MM.1S (cell line): ENCODE measurements around the gene CELF2.

Source experiments
- DNase-seq: peaks from one replicate; pipeline ENCODE4 v3.0.0-alpha.2; 2015
- H2AFZ ChIP-seq: fragments of 300-600 bp; sonication (generic); 2 replicates; pipeline ENCODE4 v1.6.0; 2016; ENCODE audit warnings: antibody characterized with exemption, low read length
- H3F3A ChIP-seq: fragments of 300-600 bp; sonication (generic); 2 replicates; pipeline ENCODE4 v1.6.1; 2016; ENCODE audit warnings: mild to moderate bottlenecking, antibody characterized with exemption, low read length, moderate library complexity, mixed read lengths; ENCODE audit not compliant: insufficient read depth
- H3K27ac ChIP-seq: fragments of 300-600 bp; sonication (generic); 2 replicates; pipeline ENCODE4 v1.5.1; 2016; ENCODE audit warnings: mild to moderate bottlenecking, low read length
- H3K27me3 ChIP-seq: fragments of 300-600 bp; sonication (generic); replicated peaks from 2 replicates; pipeline ENCODE4 v1.6.0; 2016; ENCODE audit warnings: low read length; ENCODE audit not compliant: insufficient read depth
- H3K36me3 ChIP-seq: fragments of 300-600 bp; sonication (generic); replicated peaks from 2 replicates; pipeline ENCODE4 v1.6.1; 2016; ENCODE audit warnings: mild to moderate bottlenecking, low read length, mixed read lengths; ENCODE audit not compliant: insufficient read depth
- H3K4me1 ChIP-seq: fragments of 300-600 bp; sonication (generic); 2 replicates; pipeline ENCODE4 v1.6.1; 2016; ENCODE audit warnings: low read length, mixed read lengths
- H3K4me2 ChIP-seq: fragments of 300-600 bp; sonication (generic); 2 replicates; pipeline ENCODE4 v1.6.0; 2016; ENCODE audit warnings: low read depth, low read length
- H3K4me3 ChIP-seq: fragments of 300-600 bp; sonication (generic); 2 replicates; pipeline ENCODE4 v1.5.1; 2016; ENCODE audit warnings: low read length, mixed read lengths
- H3K79me2 ChIP-seq: fragments of 300-600 bp; sonication (generic); 2 replicates; pipeline ENCODE4 v1.6.1; 2016; ENCODE audit warnings: mixed run types, low read length, mixed read lengths
- H3K9ac ChIP-seq: fragments of 300-600 bp; sonication (generic); 2 replicates; pipeline ENCODE4 v1.6.1; 2016; ENCODE audit warnings: low read length, mixed read lengths
- H3K9me2 ChIP-seq: fragments of 300-600 bp; sonication (generic); replicated peaks from 2 replicates; pipeline ENCODE4 v1.6.1; 2016; ENCODE audit warnings: mild to moderate bottlenecking, low read length, mixed read lengths; ENCODE audit not compliant: insufficient read depth
- H3K9me3 ChIP-seq: fragments of 300-600 bp; sonication (generic); replicated peaks from 2 replicates; pipeline ENCODE4 v1.6.1; 2016; ENCODE audit warnings: mild to moderate bottlenecking, low read length, mixed read lengths; ENCODE audit not compliant: insufficient read depth
- H4K20me1 ChIP-seq: fragments of 300-600 bp; sonication (generic); 2 replicates; pipeline ENCODE4 v1.6.1; 2016; ENCODE audit warnings: mild to moderate bottlenecking, low read length, moderate library complexity, mixed read lengths; ENCODE audit not compliant: insufficient read depth
- EZH2 ChIP-seq: fragments of 300-600 bp; sonication (generic); optimal IDR thresholded peaks from 2 replicates; pipeline ENCODE3; 2017; ENCODE audit warnings: low read depth, mild to moderate bottlenecking, antibody characterized with exemption, low read length, mixed read lengths
- EZH2phosphoT487 ChIP-seq: fragments of 300-600 bp; sonication (generic); IDR thresholded peaks from 2 replicates; pipeline ENCODE4 v1.6.1; 2018; ENCODE audit warnings: antibody characterized with exemption, low read length
- TF ChIP-seq, protein P1 (sequence below): fragments of 300-600 bp; sonication (generic); IDR thresholded peaks from 2 replicates; pipeline ENCODE4 v1.5.1; 2016; ENCODE audit warnings: antibody characterized with exemption, low read length, mixed read lengths

The CELF2 gene

DNA sequence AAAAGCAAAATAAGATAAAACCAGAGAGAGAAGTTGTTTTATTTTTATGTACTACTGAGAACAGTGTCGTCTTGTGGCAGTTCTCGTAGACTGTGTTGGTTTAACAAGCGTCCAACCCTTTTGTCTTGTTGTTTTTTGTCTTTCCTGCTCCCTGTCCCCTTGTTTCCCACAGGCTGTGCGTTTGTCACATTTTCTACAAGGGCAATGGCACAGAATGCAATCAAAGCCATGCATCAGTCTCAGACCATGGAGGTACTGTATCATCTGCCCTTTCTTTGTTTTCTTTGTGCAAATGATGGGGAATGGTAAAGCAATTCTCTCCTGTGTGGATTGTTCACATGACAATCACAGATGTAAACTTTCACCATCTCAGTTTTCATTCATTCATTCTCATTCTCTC lies 248.8 kb downstream of the CELF2 start:
- Histone ChIP-seq H3F3A (peaks cover 64% of the 10 kb centered on the region), H3K79me2 (peaks cover 100% of the 10 kb centered on the region), H3K9me2 (no peaks in the 10 kb centered on the region), H3K27me3 (no peaks in the 10 kb centered on the region), H2AFZ (no peak overlapping the region), H3K27ac (peak overlapping the region; percentile 34; the same call in 1 of the 2 replicates), H3K36me3 (peaks cover 26% of the 10 kb centered on the region), H3K9me3 (no peaks in the 10 kb centered on the region), H3K9ac (no peak overlapping the region), H4K20me1 (no peaks in the 10 kb centered on the region), H3K4me1 (peaks cover 83% of the 10 kb centered on the region), H3K4me3 (no peak overlapping the region), H3K4me2 (no peak overlapping the region)
- no peak for DNase-seq
- TF ChIP-seq, protein P1, sequence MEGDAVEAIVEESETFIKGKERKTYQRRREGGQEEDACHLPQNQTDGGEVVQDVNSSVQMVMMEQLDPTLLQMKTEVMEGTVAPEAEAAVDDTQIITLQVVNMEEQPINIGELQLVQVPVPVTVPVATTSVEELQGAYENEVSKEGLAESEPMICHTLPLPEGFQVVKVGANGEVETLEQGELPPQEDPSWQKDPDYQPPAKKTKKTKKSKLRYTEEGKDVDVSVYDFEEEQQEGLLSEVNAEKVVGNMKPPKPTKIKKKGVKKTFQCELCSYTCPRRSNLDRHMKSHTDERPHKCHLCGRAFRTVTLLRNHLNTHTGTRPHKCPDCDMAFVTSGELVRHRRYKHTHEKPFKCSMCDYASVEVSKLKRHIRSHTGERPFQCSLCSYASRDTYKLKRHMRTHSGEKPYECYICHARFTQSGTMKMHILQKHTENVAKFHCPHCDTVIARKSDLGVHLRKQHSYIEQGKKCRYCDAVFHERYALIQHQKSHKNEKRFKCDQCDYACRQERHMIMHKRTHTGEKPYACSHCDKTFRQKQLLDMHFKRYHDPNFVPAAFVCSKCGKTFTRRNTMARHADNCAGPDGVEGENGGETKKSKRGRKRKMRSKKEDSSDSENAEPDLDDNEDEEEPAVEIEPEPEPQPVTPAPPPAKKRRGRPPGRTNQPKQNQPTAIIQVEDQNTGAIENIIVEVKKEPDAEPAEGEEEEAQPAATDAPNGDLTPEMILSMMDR = no peak
- TF ChIP-seq EZH2phosphoT487 = no peak
- TF ChIP-seq EZH2 = no peak

DNA sequence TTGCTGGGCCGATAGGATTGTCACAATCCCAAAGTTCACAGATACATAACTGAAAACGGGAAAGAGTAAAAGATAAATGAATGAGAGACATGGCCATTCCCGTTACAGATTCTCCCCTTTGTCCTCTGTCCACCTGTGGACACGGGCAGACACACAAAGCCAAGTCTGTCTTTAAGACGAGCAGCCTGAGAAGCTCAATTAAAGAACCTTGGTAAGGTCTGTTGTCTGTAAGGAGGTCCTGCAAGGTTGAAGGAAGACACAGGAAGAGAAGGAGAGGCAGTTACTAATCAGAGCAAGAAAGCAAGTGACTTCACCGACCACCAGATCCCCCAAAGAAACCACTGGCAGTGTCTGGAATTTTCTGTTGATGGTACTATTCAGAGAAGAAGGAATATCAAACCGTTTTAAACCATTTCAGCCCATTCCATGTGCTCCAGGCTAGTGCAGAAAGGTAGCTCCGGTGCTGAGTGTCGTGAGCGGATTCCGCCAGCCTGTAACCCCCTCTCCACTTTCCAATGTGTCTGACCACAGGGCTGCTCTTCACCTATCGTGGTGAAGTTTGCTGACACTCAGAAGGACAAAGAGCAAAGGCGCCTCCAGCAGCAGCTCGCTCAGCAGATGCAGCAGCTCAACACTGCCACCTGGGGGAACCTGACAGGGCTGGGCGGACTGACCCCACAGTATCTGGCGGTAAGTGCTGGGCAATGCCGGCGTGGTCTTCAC lies 252.6 kb downstream of the CELF2 start:
- H3K27me3 ChIP-seq = no peaks in the 10 kb centered on the region
- H3F3A ChIP-seq = peaks cover 58% of the 10 kb centered on the region
- H3K4me1 ChIP-seq = peaks cover 44% of the 10 kb centered on the region
- TF ChIP-seq, protein P1 = peak; percentile 83
- TF ChIP-seq EZH2phosphoT487 (no peak), EZH2 (no peak)
- H4K20me1 ChIP-seq = 0 out of 2 replicates have a peak, but pooled peaks cover 3% of the 10 kb centered on the region
- H3K4me2 ChIP-seq = peak overlapping the region; percentile 9; the same call in 1 of the 2 replicates
- DNase-seq = peak; percentile 84
- H3K9me3 ChIP-seq = no peaks in the 10 kb centered on the region
- peak overlapping the region; percentile 28; the same call in 1 of the 2 replicates for H3K9ac ChIP-seq
- H2AFZ ChIP-seq = no peak overlapping the region
- peak overlapping the region; percentile 65; the same call in 1 of the 2 replicates for H3K27ac ChIP-seq
- peaks cover 35% of the 10 kb centered on the region for H3K36me3 ChIP-seq
- no peak overlapping the region for H3K4me3 ChIP-seq
- H3K79me2 ChIP-seq = peaks cover 100% of the 10 kb centered on the region
- no peaks in the 10 kb centered on the region for H3K9me2 ChIP-seq

DNA sequence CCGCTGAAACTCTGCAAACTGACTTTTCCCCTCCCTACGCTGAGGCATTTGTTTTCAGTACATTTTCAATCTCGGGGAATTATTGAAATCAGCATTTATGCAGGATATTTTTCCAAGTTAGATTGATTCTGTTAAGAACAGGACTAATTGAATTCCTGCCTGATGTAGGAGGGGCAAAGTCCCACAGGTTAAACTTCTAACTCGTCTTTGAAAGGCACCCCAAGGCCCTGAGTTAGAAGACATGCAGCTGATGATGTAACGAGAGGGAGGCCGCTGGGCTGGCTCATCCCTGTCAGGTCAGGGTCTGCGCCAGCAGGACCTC lies 253.1 kb downstream of the CELF2 start:
- Histone ChIP-seq H3K4me1 (peaks cover 39% of the 10 kb centered on the region), H3K9me3 (no peaks in the 10 kb centered on the region), H3F3A (peaks cover 60% of the 10 kb centered on the region), H3K79me2 (peaks cover 100% of the 10 kb centered on the region), H3K9me2 (no peaks in the 10 kb centered on the region), H3K4me3 (no peak overlapping the region), H3K4me2 (no peak overlapping the region), H3K36me3 (peaks cover 38% of the 10 kb centered on the region), H3K27me3 (no peaks in the 10 kb centered on the region), H2AFZ (no peak overlapping the region), H3K27ac (peak overlapping the region; percentile 65; the same call in 1 of the 2 replicates), H4K20me1 (0 out of 2 replicates have a peak, but pooled peaks cover 3% of the 10 kb centered on the region), H3K9ac (no peak overlapping the region)
- no peak for DNase-seq
- no peak for TF ChIP-seq EZH2phosphoT487

DNA sequence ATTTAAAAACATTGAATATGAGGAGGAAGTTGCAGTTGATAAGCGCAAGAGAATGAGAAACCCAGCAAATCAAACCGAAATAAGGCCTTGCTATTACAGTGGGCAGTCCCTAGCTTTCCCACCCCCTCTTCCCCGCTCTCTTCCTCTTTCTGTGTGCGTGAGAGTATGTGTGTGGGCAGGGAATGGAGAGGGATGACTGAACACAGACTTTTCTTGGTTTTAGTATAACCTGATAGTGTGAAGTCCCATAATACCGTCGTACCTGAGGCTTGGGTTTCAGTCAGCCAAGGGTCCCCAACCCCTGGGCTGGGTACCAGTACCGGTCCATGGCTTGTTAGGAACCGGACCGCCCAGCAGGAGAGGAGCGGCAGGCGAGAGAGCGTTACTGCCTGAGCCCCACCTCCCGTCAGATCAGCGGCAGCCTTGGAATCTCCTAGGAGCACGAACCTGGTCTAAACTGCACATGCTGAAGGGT lies 255.3 kb downstream of the CELF2 start:
- Histone ChIP-seq H2AFZ (no peak overlapping the region), H4K20me1 (0 out of 2 replicates have a peak, but pooled peaks cover 6% of the 10 kb centered on the region), H3F3A (peaks cover 56% of the 10 kb centered on the region), H3K79me2 (peaks cover 100% of the 10 kb centered on the region), H3K27me3 (no peaks in the 10 kb centered on the region), H3K9me3 (no peaks in the 10 kb centered on the region), H3K36me3 (peaks cover 40% of the 10 kb centered on the region), H3K4me1 (peaks cover 24% of the 10 kb centered on the region), H3K4me3 (no peak overlapping the region), H3K9me2 (no peaks in the 10 kb centered on the region), H3K9ac (no peak overlapping the region), H3K4me2 (no peak overlapping the region), H3K27ac (no peak overlapping the region)
- TF ChIP-seq EZH2phosphoT487 (no peak), EZH2 (no peak)
- TF ChIP-seq, protein P1 = no peak
- no peak for DNase-seq
